DND-41 (cell line): ENCODE results near the gene JCAD.

Source experiments
- EZH2 ChIP-seq: IDR thresholded peaks from 3 replicates; pipeline ENCODE4 v1.6.1; 2012; ENCODE audit warnings: borderline replicate concordance, low read depth, mild to moderate bottlenecking, moderate library complexity, low read length, inconsistent platforms; ENCODE audit not compliant: severe bottlenecking
- TF ChIP-seq, protein P1 (sequence below): IDR thresholded peaks from 2 replicates; pipeline ENCODE4 v1.5.1; 2012; ENCODE audit warnings: borderline replicate concordance, low read length, moderate library complexity, mild to moderate bottlenecking; ENCODE audit not compliant: poor library complexity, severe bottlenecking; ENCODE audit errors: extremely low read depth

- TF ChIP-seq EZH2: no peak
- TF ChIP-seq, protein P1, sequence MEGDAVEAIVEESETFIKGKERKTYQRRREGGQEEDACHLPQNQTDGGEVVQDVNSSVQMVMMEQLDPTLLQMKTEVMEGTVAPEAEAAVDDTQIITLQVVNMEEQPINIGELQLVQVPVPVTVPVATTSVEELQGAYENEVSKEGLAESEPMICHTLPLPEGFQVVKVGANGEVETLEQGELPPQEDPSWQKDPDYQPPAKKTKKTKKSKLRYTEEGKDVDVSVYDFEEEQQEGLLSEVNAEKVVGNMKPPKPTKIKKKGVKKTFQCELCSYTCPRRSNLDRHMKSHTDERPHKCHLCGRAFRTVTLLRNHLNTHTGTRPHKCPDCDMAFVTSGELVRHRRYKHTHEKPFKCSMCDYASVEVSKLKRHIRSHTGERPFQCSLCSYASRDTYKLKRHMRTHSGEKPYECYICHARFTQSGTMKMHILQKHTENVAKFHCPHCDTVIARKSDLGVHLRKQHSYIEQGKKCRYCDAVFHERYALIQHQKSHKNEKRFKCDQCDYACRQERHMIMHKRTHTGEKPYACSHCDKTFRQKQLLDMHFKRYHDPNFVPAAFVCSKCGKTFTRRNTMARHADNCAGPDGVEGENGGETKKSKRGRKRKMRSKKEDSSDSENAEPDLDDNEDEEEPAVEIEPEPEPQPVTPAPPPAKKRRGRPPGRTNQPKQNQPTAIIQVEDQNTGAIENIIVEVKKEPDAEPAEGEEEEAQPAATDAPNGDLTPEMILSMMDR: no peak
These were observed 88.8 kb downstream of the JCAD start for GRCh38 chr10:29970576-29970975.
